ENCODE measurements around the gene GAST. TPM values are rescaled to one million over a fixed set of nuclear protein-coding genes. Genes with fewer than 3 reads are reported as not detected.

The GAST gene
- total RNA-seq, 1 experiment from 2014 or later = not detected

DNA sequence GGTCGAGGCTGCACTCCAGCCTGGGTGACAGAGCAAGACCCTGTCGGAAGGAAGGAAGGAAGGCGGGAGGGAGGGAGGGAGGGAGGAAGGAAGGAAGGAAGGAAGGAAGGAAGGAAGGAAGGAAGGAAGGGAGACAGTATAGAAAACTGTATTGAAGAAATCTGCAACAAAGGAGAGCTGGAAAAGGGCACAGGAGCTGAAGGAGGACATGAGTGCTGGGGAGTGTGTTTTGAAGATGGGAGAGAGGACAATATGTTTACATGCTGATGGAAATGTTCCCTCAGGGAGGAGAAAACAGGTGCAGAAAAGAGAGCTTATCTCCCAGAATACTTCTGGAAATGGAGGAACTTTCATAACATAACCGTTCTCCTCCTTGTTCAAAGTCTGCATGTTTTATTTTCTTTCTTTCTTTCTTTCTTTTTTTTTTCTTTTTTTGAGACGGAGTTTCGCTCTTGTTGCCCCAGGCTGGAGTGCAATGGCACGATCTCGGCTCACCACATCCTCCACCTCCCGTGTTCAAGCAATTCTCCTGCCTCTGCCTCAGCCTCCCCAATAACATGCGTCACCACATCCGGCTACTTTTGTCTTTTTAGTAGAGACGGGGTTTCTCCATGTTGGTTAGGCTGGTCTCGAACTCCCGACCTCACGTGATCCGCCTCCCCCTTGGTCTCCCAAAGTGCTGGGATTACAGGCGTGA lies 25.0 kb downstream of the GAST start:
- Mint-ChIP-seq H3K9me3 (no peaks in the 10 kb centered on the region), H3K4me1 (peaks cover 12 to 37% of the 10 kb centered on the region in 2 experiments), H3K27ac (no peak overlapping the region), H3K27me3 (ENCODE audit: low read depth) (peaks cover 58% of the 10 kb centered on the region), H3K4me3 (no peak overlapping the region; a peak in 1 of 5 replicates), H3K36me3 (ENCODE audit: insufficient read depth in 1 of 3, low read depth in 3 of 3) (no peaks in the 10 kb centered on the region; a peak in 1 of 7 replicates)
- H3K4me2 ChIP-seq (ENCODE audit: insufficient read depth, insufficient read length, low read length) = no peak overlapping the region
- no peak overlapping the region for H3K14ac ChIP-seq (ENCODE audit: insufficient read depth, low read length)
- no peak overlapping the region for H2BK15ac ChIP-seq (ENCODE audit: low read depth, low read length)
- no peak overlapping the region for H3K18ac ChIP-seq (ENCODE audit: insufficient read length, low read depth, low read length)
- H3K27me3 ChIP-seq (ENCODE audit: insufficient read depth, low read length) = peaks cover 19% of the 10 kb centered on the region; the same call in 1 of the 2 replicates
- H2BK12ac ChIP-seq (ENCODE audit: insufficient read length, low read depth, low read length) = no peak overlapping the region
- no peak overlapping the region for H3K23ac ChIP-seq (ENCODE audit: insufficient read length, low read depth, low read length)
- H4K8ac ChIP-seq (replicated peaks; ENCODE audit: insufficient read length, low read depth, low read length) = no peak overlapping the region
- no peaks in the 10 kb centered on the region for H4K20me1 ChIP-seq (ENCODE audit: control insufficient read depth, insufficient read depth, insufficient read length)
- DNase-seq = no peak
- H3K4ac ChIP-seq (ENCODE audit: low read depth, low read length) = no peak overlapping the region
- H3K9me3 ChIP-seq (ENCODE audit: control insufficient read depth, low read depth, low read length) = no peaks in the 10 kb centered on the region
- H3K23me2 ChIP-seq (ENCODE audit: insufficient read length, low read depth, low read length, poor library complexity, severe bottlenecking) = peaks cover 8% of the 10 kb centered on the region
- no peak overlapping the region for H4K5ac ChIP-seq (ENCODE audit: insufficient read length, low read depth, low read length)
- TF ChIP-seq, protein P1, sequence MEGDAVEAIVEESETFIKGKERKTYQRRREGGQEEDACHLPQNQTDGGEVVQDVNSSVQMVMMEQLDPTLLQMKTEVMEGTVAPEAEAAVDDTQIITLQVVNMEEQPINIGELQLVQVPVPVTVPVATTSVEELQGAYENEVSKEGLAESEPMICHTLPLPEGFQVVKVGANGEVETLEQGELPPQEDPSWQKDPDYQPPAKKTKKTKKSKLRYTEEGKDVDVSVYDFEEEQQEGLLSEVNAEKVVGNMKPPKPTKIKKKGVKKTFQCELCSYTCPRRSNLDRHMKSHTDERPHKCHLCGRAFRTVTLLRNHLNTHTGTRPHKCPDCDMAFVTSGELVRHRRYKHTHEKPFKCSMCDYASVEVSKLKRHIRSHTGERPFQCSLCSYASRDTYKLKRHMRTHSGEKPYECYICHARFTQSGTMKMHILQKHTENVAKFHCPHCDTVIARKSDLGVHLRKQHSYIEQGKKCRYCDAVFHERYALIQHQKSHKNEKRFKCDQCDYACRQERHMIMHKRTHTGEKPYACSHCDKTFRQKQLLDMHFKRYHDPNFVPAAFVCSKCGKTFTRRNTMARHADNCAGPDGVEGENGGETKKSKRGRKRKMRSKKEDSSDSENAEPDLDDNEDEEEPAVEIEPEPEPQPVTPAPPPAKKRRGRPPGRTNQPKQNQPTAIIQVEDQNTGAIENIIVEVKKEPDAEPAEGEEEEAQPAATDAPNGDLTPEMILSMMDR (conservative IDR thresholded peaks at IDR 0.05) = no peak
- no peak overlapping the region for H2BK20ac ChIP-seq (ENCODE audit: low read depth, low read length, poor library complexity, severe bottlenecking)
- WGBS (ENCODE audit: extremely low coverage, insufficient read length, low lambda C conversion rate) = no CpG with 5 or more reads among the region's 17 CpGs
- H2BK120ac ChIP-seq (ENCODE audit: low read depth, low read length, poor library complexity, severe bottlenecking) = no peak overlapping the region
- no peak overlapping the region for H3T11ph ChIP-seq (ENCODE audit: low read length)
- H3K79me2 ChIP-seq (ENCODE audit: insufficient read depth, low read length) = no peaks in the 10 kb centered on the region
- no peak overlapping the region for H2BK5ac ChIP-seq (ENCODE audit: insufficient read length, low read length)
- H3K56ac ChIP-seq (ENCODE audit: insufficient read length, low read depth, low read length) = no peak overlapping the region
- no peak overlapping the region for H4K91ac ChIP-seq (ENCODE audit: insufficient read length, low read depth, low read length)
- no peak overlapping the region for H3K9ac ChIP-seq (ENCODE audit: extremely low read depth, insufficient read length, low read length)
- no peak overlapping the region for H3K27ac ChIP-seq (ENCODE audit: insufficient read length, low read depth, low read length)
- H2AK5ac ChIP-seq (ENCODE audit: insufficient read length, low read length) = no peak overlapping the region
- no peaks in the 10 kb centered on the region for H3K79me1 ChIP-seq (ENCODE audit: insufficient read depth, low read depth, low read length, poor library complexity, severe bottlenecking)
- H3K4me1 ChIP-seq (ENCODE audit: insufficient read depth, low read length) = no peaks in the 10 kb centered on the region
- no peak overlapping the region for H2AFZ ChIP-seq (ENCODE audit: low read length)
